H1 (cell line): ENCODE data around the gene CMIP. TPM values are rescaled to one million over a fixed set of nuclear protein-coding genes. Genes with fewer than 3 reads are reported as not detected.

ENCODE experiments used
- CTCF ChIP-seq, 3 experiments: IDR thresholded peaks; 1 replicate in 2 of 3; 2 replicates in 1 of 3; pipeline versions ENCODE4 v1.5.1 to v1.6.1; 2011; ENCODE audit warnings: low read length in 3 of 3, mild to moderate bottlenecking in 3 of 3, inconsistent platforms in 2 of 3, low read depth in 1 of 3, moderate library complexity in 1 of 3; ENCODE audit not compliant: insufficient read depth in 1 of 3; ENCODE audit errors: control extremely low read depth in 1 of 3
- RNF2 ChIP-seq: fragments of 200-900, 300-1000 bp; sonication (generic); IDR thresholded peaks from 2 replicates; pipeline ENCODE4 v1.7.1; 2016; ENCODE audit warnings: borderline replicate concordance, low read depth, mild to moderate bottlenecking, antibody characterized with exemption, low read length; ENCODE audit not compliant: poor library complexity, severe bottlenecking; ENCODE audit errors: missing control alignments
- polyA plus RNA-seq, 7 experiments: library from polyadenylated mRNA; depleted of rRNA in 3 of 7; stranded (reverse) in 5 of 7; unstranded in 2 of 7; fragments of >200 nt in 5 of 7; fragments of 200-250 nt in 2 of 7; gene quantifications; 1 replicate in 5 of 7; 2 replicates in 1 of 7; 4 replicates in 1 of 7; pipeline versions ENCODE4 v1.2.1 to v1.2.3, GENCODE V29; 2011 to 2013; ENCODE audit warnings: missing spikeins in 2 of 7, mixed read lengths in 2 of 7
- total RNA-seq: library from RNA; stranded (reverse); fragmentation: NEBNext Ultra II Directional; extraction: Animal tissue kit (Norgen Biotek cat#: 25700); gene quantifications from 2 replicates; pipeline ENCODE4 v1.2.1, GENCODE V29; 2021

CMIP gene
- total and polyA plus RNA-seq, 2 of the 8 experiments (the other 6 are each of a cell fraction or from before 2014, with no cell fraction given), result 7.9 to 53.2 TPM

- TF ChIP-seq CTCF (IDR thresholded peaks at IDR 0.05; ENCODE audit: control extremely low read depth in 1 of 3, insufficient read depth in 1 of 3, low read depth in 1 of 3, low read length in 3 of 3), result no peak
- no peak for TF ChIP-seq RNF2
Observed at GRCh38 chr16:81517629-81518438, 73.2 kb downstream of the CMIP start (continued).
